Airway epithelial cell (primary cell): ENCODE measurements around the gene COMMD4. TPM values are rescaled to one million over a fixed set of nuclear protein-coding genes. Genes with fewer than 3 reads are reported as not detected.

Experiments
- total RNA-seq: library from RNA; depleted of rRNA; stranded (reverse); fragments of >200 nt; gene quantifications from 2 replicates; pipeline ENCODE4 v1.2.3, GENCODE V29; 2015

COMMD4 gene
- total RNA-seq = 89.4 and 103 TPM in 2 replicates

DNA sequence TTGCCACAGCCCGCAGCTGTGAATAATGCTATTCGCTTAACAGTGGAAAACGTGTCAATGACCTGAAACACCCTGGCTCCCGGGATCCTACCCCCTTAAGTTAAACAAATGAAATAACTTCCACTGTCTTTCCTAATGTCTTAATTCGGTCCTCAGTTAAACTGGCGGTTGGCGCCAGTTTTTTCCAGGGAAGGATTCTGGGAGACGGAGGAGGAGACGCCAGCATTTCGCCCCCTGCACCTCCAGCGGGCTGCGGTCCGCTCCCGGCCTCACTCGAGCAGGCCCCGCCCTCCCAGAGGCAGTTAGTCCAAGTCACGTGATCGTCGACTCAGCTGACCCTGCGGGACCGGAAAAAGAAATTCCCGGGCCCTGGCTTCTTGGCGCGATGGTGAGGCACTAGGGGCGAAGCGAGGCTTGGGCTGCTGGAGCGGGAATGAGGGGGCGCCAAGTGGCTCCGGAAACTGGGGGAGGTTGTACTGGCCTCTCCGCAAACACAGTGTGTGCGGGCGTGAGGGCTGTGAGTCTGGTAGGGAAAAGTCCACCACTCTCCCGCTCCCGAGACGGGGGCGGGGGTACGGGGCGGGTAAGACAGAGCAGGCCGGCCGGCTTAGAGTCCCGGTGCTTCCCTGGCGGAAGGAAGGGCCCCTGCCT lies at the start of gene COMMD4:
COMMD4 (plus strand) TSS at position 359 of the 651 bp plus-strand sequence; CDS start at position 386, 27 bp downstream.

DNA sequence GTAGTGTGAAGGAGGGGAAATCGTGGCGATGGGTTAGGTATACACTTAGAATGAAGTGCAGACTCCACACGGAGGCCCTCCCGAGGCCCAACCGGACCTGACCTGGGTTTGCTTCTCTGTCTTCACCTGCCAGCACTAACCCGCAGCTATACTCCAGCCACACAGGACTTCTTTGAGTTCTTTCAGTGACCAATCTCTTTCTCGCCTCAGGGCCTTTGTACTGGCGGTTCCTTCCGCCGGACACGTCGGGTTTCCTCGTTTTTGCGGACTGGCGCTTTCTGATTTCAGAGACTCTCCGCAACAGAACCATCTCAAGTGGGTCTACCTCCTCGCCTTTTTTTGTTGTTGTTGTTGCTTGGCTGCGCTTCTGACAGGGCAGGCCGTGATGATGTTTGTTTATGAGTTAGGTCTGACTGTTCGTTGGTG lies 10.9 kb downstream of the COMMD4 start, which contains the start of gene NEIL1:
NEIL1 (plus strand) TSS at position 244 of the 426 bp plus-strand sequence. CDS start 1,867 bp downstream, outside the sequence.

DNA sequence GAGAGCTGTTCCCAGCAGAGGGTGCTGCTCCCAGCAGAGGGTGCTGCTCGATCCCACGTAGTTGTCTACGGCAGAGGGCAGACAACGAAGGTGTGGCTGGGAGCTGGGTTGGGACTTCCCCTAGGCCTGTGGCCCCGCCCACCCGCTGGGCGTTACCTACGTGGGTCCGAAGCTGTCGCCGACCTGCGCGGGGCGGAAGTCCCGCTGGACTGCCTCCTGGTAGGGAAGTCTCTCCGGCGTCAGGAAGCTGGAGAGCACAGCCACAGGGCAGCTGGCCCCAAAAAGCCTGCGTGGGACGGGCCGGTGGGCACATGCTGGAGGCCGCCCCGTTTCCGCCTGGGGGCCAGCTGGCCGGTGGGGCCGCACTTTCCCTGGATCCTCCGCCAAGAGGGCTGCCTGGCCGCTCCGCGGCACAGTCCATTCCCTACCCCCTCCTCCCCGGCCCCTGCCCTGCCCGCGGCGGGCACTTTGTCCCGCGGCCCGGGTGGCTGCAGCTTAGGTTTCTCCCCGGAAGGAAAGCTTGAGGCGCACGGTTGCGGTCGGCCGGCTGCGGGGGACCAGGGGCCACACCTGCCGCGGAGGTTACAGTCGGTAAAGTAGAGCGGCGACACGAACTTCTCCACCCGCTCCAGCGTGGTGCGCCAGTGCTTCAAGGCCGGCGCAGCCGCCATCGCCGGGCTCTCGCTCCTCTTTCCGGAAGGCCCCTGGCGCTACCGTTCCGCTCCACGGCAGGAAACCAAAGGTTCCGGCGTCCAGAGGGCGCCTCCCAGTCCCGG lies 32.2 kb downstream of the COMMD4 start, which contains the start of gene MAN2C1:
MAN2C1 (minus strand) TSS at position 695 of the 776 bp plus-strand sequence; CDS start at position 671, 24 bp downstream.

Other genes with a start within 250 kb of the COMMD4 start
- gene C15orf39, start 134.2 kb upstream of the COMMD4 start, total RNA-seq = 11.6 and 14.9 TPM in 2 replicates
- gene GOLGA6C, start 77.7 kb upstream of the COMMD4 start, total RNA-seq = not detected in 2 replicates
- not detected in 2 replicates for gene GOLGA6D, start 53.2 kb upstream of the COMMD4 start, total RNA-seq
- gene NEIL1, start 11.0 kb downstream of the COMMD4 start, total RNA-seq = 11.1 and 12.4 TPM in 2 replicates
- 53.0 and 61.4 TPM in 2 replicates for gene MAN2C1, start 32.5 kb downstream of the COMMD4 start, total RNA-seq
- gene SIN3A, start 115.6 kb downstream of the COMMD4 start, total RNA-seq = 24.8 and 27.7 TPM in 2 replicates
- gene PTPN9, start 243.3 kb downstream of the COMMD4 start, total RNA-seq = 10.1 and 18.0 TPM in 2 replicates